Testis (tissue), 3 donors: ENCODE data around the gene ZMIZ1. TPM values are rescaled to one million over a fixed set of nuclear protein-coding genes. Genes with fewer than 3 reads are reported as not detected.

Experiments
- DNase-seq: peaks from one replicate; pipeline ENCODE4 v3.0.0-alpha.2; 2019
- H3K27ac ChIP-seq, 2 donors: fragments of 200-600 bp; sonication (generic); one replicate each; pipeline ENCODE4 v1.5.1; 2019
- H3K27me3 ChIP-seq: fragments of 200-600 bp; sonication (generic); one replicate; pipeline ENCODE4 v1.5.1; 2019
- H3K36me3 ChIP-seq: fragments of 200-600 bp; sonication (generic); one replicate; pipeline ENCODE4 v1.5.1; 2017; ENCODE audit warnings: low read depth; ENCODE audit errors: missing control alignments
- H3K4me1 ChIP-seq: fragments of 200-600 bp; sonication (generic); one replicate; pipeline ENCODE4 v1.5.1; 2019
- H3K4me3 ChIP-seq, 2 donors: fragments of 200-600 bp; sonication (generic); one replicate each; pipeline ENCODE4 v1.5.1; 2017 to 2019
- H3K9me3 ChIP-seq: fragments of 200-600 bp; sonication (generic); one replicate; pipeline ENCODE4 v1.5.1; 2017
- CTCF ChIP-seq, 3 experiments: fragments of 450-650 bp in 2 of 3; fragments of 200-600 bp in 1 of 3; sonication (generic) in 1 of 3; IDR thresholded peaks; one replicate each; pipeline ENCODE4 v1.5.1; 2016 to 2019; ENCODE audit warnings: antibody characterized with exemption in 3 of 3, mild to moderate bottlenecking in 2 of 3, moderate library complexity in 1 of 3
- POLR2A ChIP-seq: fragments of 450-650 bp; IDR thresholded peaks from one replicate; pipeline ENCODE4 v1.6.1; 2017; ENCODE audit warnings: antibody characterized with exemption, mild to moderate bottlenecking, moderate library complexity
- WGBS, 2 donors: methylation state at CpG; one replicate each; pipeline ENCODE4 v1.1.5; 2018; 5-methylcytosine and 5-hydroxymethylcytosine counted together
- intact Hi-C: fragments of 100-400 bp; cut with DNase I; formaldehyde crosslinking; loops from one replicate; pipeline ENCODE4 v1.15.1; 2023; ENCODE audit warnings: low total_unique reads
- polyA plus RNA-seq: library from polyadenylated mRNA; stranded (reverse); fragments of 350-450 nt; fragmentation: Illumina TruSeq; extraction: RNeasy Lipid Tissue Mini Kit (QIAGEN cat#74804); gene quantifications from one replicate; pipeline ENCODE4 v1.2.3, GENCODE V29; 2014; ENCODE audit warnings: low read depth, low replicate concordance; ENCODE audit not compliant: insufficient read depth
- total RNA-seq, 2 donors: library from RNA; depleted of rRNA; stranded (reverse); fragments of >200 nt; gene quantifications; one replicate each; pipeline ENCODE4 v1.2.3, GENCODE V29; 2016

Gene ZMIZ1
- total and polyA plus RNA-seq, 3 donors from 2014 or later = 15.2 to 22.0 (median 18.8) TPM

- Histone ChIP-seq H3K4me1 (no peaks in the 10 kb centered on the region), H3K36me3 (no peaks in the 10 kb centered on the region), H3K27ac (no peak overlapping the region), H3K4me3 (no peak overlapping the region), H3K9me3 (no peaks in the 10 kb centered on the region), H3K27me3 (no peaks in the 10 kb centered on the region)
- TF ChIP-seq POLR2A (no peak), CTCF (IDR thresholded peaks at IDR 0.05) (no peak)
- WGBS, 2 donors = 85 to 88% methylated on average over 5 of the region's 5 CpGs
- DNase-seq = no peak
- intact Hi-C loops = no loop called here
These were observed 226.8 kb downstream of the ZMIZ1 start for GRCh38 chr10:79295563-79295962.

- H3K4me1 ChIP-seq = no peaks in the 10 kb centered on the region
- TF ChIP-seq CTCF (IDR thresholded peaks at IDR 0.05) (no peak), POLR2A (no peak)
- no peaks in the 10 kb centered on the region for H3K27me3 ChIP-seq
- H3K9me3 ChIP-seq = no peaks in the 10 kb centered on the region
- intact Hi-C loops = no loop called here
- H3K36me3 ChIP-seq = no peaks in the 10 kb centered on the region
- H3K4me3 ChIP-seq = no peak overlapping the region
- WGBS, 2 donors = 82 to 86% methylated on average over 14 of the region's 14 CpGs
- DNase-seq = no peak
- no peak overlapping the region for H3K27ac ChIP-seq
These were observed 227.7 kb downstream of the ZMIZ1 start for GRCh38 chr10:79296431-79296830.

GRCh38 chr10:79298403-79299244 lies 229.9 kb downstream of the ZMIZ1 start:
- H3K4me3 ChIP-seq = no peak overlapping the region
- no peaks in the 10 kb centered on the region for H3K27me3 ChIP-seq
- H3K27ac ChIP-seq = no peak overlapping the region
- intact Hi-C loops = no loop called here
- no peak for TF ChIP-seq POLR2A
- no peak for TF ChIP-seq CTCF (IDR thresholded peaks at IDR 0.05)
- no peaks in the 10 kb centered on the region for H3K36me3 ChIP-seq
- DNase-seq = no peak
- H3K9me3 ChIP-seq = no peaks in the 10 kb centered on the region
- 86 to 90% methylated on average over 18 to 27 of the region's 27 CpGs for WGBS, 2 donors
- no peaks in the 10 kb centered on the region for H3K4me1 ChIP-seq

- Histone ChIP-seq H3K4me3 (no peak overlapping the region), H3K27ac (no peak overlapping the region), H3K4me1 (no peaks in the 10 kb centered on the region), H3K36me3 (no peaks in the 10 kb centered on the region), H3K27me3 (no peaks in the 10 kb centered on the region), H3K9me3 (no peaks in the 10 kb centered on the region)
- no peak for DNase-seq
- intact Hi-C loops = no loop called here
- WGBS, 2 donors = 71 to 79% methylated on average over 5 to 13 of the region's 13 CpGs
- TF ChIP-seq POLR2A = no peak
These were observed 230.9 kb downstream of the ZMIZ1 start for GRCh38 chr10:79299397-79300241.

GRCh38 chr10:79300711-79301110 lies 231.9 kb downstream of the ZMIZ1 start:
- no peak for DNase-seq
- TF ChIP-seq CTCF (IDR thresholded peaks at IDR 0.05) (no peak), POLR2A (no peak)
- Histone ChIP-seq H3K9me3 (no peaks in the 10 kb centered on the region), H3K27me3 (no peaks in the 10 kb centered on the region), H3K4me3 (no peak overlapping the region), H3K36me3 (no peaks in the 10 kb centered on the region), H3K4me1 (no peaks in the 10 kb centered on the region), H3K27ac (no peak overlapping the region)
- WGBS, 2 donors = 91 to 94% methylated on average over 14 to 24 of the region's 24 CpGs
- intact Hi-C loops = no loop called here
